GM12872 (cell line): ENCODE measurements around the gene SLC22A3.

ENCODE experiments used
- TF ChIP-seq, protein P1 (sequence below): IDR thresholded peaks from 3 replicates; pipeline ENCODE4 v1.5.1; 2011; ENCODE audit warnings: low read depth, mild to moderate bottlenecking, low read length, moderate library complexity; ENCODE audit not compliant: insufficient read depth

SLC22A3 gene

DNA sequence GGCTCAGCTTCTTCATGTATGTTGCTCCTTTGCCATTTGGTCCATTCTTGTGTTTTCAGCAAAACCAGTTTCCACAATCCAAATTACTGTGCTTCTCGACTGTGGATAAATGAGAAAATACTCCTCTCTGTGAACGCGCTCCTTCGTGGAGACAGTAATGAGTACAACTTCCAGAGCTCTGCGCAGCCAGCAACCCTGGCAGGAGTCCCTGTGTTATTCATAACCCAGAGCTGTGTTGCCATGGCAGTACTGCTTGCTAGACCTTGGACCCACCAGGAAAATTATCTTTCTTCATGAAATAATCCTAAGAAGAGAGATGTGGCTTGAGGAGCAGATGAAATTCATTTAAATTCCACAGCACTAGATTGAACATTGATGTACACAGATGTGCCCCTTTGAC is 73.7 kb downstream of the SLC22A3 start:
- TF ChIP-seq, protein P1, sequence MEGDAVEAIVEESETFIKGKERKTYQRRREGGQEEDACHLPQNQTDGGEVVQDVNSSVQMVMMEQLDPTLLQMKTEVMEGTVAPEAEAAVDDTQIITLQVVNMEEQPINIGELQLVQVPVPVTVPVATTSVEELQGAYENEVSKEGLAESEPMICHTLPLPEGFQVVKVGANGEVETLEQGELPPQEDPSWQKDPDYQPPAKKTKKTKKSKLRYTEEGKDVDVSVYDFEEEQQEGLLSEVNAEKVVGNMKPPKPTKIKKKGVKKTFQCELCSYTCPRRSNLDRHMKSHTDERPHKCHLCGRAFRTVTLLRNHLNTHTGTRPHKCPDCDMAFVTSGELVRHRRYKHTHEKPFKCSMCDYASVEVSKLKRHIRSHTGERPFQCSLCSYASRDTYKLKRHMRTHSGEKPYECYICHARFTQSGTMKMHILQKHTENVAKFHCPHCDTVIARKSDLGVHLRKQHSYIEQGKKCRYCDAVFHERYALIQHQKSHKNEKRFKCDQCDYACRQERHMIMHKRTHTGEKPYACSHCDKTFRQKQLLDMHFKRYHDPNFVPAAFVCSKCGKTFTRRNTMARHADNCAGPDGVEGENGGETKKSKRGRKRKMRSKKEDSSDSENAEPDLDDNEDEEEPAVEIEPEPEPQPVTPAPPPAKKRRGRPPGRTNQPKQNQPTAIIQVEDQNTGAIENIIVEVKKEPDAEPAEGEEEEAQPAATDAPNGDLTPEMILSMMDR: no peak

DNA sequence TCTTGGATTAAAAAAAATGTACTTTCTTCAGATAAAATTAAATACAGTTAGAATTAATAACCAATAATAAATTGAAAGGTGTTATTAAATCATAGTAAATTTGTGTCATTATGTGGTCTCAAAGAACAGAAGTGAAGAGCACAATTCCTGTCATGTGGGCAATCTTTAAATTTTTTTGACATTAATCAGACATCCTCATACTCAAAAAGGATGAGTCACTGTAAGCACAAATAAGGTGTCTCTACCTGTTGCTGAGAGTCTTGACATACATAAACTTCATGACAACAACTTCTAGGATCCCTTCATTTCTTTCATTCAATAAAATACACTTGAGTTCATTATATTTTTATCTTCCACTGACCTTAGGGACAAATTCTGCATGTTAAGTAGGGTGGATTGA is 76.1 kb downstream of the SLC22A3 start:
- TF ChIP-seq, protein P1: no peak

DNA sequence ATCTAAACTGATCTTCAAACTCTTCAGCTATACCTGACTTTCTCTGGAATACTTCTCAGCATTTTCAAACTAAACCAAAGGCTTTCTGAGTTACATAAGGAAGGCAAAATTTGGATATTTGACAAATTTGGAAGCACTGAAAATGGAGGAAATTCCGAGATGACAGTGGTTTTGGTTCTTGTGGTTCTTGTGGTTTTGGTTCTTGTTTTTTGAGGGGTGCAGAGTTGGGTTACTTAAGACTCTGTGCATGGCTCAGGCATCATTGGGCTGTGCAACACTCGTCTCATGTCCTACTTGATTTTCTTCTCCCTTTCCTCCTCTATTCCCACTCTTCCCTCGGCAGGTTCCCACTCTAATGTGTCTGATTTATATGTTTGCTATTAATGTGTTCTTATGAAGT is 78.0 kb downstream of the SLC22A3 start:
- TF ChIP-seq, protein P1: no peak

DNA sequence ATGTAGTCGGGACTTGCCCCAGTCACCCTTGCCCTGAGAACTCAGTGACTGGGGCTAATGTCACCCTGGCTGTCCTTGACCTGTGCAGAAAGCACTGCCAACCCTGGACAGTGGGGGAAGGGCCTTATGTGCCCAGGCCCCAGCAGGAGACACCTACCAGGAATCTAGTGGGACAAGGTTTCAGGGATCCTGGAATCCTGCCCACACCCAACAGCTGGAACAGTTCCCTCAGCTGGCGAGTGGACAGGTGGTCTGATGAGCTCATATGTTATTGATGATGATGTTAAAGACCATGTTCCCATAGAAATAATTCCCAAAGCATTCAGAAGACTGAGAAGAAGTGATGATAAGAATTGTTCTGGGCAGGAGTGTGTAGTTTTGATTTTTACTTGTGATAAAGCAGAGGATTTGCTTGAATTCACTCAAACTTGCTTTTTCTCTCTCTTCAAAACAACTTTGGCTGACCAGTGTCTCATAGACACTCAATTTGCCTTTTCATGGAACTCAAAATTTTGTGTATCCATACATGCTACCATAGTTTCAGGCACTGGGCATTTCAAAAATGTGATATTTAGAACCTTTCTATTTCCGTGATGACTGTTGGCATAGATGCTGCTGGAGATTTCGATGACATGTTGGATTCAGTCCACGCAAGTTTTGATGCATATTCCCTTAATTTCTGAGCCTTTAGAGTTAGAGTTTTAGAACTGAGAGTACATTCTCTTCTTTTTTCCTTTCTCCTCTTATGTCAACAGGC is 79.3 kb downstream of the SLC22A3 start:
- TF ChIP-seq, protein P1: no peak

DNA sequence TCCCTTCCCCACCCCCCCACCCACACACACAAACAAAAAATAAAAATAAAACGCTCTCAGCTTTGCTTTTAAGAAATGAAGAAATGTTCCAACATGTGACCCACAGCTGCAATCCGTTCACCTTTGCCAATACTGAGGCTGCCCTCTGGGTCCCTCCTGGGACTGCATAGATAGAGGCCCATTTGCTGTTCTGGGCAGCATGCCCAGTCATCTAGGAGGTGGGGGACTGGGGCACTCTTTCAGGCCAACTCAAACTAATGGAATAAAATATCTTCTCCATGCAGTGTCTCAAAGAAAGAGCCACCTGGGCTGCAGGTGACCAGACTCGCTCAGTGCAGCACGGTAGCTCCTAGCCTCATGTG is 79.9 kb downstream of the SLC22A3 start:
- TF ChIP-seq, protein P1: no peak

DNA sequence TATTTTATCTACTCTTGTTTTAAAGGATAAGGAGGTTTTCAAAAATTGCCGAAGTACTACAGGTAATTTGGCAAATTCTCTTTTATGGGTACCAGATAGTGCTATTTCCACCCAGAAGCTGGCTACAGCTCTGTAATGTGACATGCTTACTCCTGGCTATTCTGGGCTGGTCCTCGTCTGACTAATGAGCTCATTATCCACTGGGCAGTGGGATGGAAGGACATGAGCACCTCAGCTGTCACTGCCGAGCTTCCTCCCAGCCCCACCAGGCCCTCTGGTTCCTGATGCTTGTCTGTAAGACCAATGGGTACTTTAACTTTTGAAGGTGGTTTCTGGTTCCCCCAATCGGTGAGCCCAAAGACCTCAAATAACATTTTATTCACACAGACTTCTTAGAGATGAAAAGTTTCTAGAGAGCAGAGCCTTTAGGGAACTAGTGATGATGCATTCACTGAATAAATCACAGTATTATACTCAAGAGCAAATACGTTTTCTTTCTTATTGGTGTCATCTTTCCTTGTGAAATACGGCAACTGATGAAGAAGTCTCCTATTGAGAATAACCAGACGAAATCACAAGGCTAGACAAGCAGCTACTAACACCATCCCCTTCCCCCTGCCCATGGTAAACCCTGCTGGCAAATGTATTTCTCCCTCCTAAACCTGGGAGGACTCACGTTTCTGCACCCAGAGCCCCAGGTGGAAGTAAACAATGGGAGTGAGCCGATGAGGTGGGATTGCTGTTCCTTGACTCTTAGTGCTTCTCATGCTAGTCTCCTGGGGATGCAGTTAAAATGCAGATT is 80.8 kb downstream of the SLC22A3 start:
- TF ChIP-seq, protein P1: no peak

DNA sequence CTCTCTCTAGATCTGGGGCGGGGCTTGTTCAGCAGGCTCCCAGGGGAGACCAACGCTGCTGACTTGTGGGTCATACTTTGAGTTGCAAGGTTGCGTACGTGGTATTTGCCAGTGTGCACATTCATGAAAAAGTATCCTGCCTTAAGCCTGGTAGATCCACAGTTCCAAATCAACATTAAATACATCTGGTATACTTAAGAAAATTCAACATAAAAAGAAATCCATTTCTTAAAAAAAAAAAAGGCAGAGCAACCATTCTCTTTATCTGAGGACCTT is 81.4 kb downstream of the SLC22A3 start:
- TF ChIP-seq, protein P1: no peak
